Measurements from ENCODE around the gene VWA8.

The VWA8 gene

GRCh38 chr13:41590643-41591042 lies 370.3 kb downstream of the VWA8 start:
- H3K27me3 ChIP-seq (ENCODE audit: control insufficient read depth in 1 of 2, insufficient read depth in 2 of 2, low read length in 2 of 2) = no peaks in the 10 kb centered on the region
- peaks cover 5 to 23% of the 10 kb centered on the region in 2 donors for H3K36me3 ChIP-seq (ENCODE audit: control insufficient read depth in 1 of 2, insufficient read depth in 2 of 2, low read length in 2 of 2)
- H3K9me3 ChIP-seq (ENCODE audit: control insufficient read depth in 1 of 2, low read length in 2 of 2) = no peaks in the 10 kb centered on the region
- no peak overlapping the region for H3K4me3 ChIP-seq (ENCODE audit: low read depth in 1 of 2, low read length in 2 of 2)
- no peak overlapping the region for H3K27ac ChIP-seq (ENCODE audit: low read depth, low read length)
- no peak overlapping the region for H3K9ac ChIP-seq (ENCODE audit: low read depth in 1 of 2, low read length in 2 of 2)
- no peaks in the 10 kb centered on the region for H3K4me1 ChIP-seq (ENCODE audit: control insufficient read depth in 1 of 2, insufficient read depth in 2 of 2, low read length in 2 of 2)

DNA sequence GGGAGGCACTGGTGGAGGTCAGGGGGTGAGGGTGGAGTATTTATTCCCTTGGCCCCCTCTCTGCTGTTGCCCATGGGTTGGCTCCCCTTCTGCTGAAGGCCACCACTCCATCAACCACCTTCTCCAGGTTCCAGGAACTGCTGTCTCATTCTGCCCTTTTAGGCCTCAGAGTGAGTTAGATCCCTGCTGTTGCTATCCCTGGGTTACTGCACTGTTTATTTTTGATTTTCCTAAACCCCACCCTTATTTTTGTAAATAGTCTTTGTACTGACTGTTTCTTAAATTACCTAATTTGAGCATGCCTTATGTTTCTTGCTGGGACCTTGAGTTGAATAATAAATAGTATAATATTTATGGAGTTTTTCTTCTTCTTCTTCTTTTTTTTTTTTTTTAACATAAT lies 370.8 kb downstream of the VWA8 start:
- H3K4me1 ChIP-seq (ENCODE audit: control insufficient read depth in 1 of 2, insufficient read depth in 2 of 2, low read length in 2 of 2) = no peaks in the 10 kb centered on the region
- H3K9ac ChIP-seq (ENCODE audit: low read depth in 1 of 2, low read length in 2 of 2) = no peak overlapping the region
- H3K4me3 ChIP-seq (ENCODE audit: low read depth in 1 of 2, low read length in 2 of 2) = no peak overlapping the region
- no peaks in the 10 kb centered on the region for H3K27me3 ChIP-seq (ENCODE audit: control insufficient read depth in 1 of 2, insufficient read depth in 2 of 2, low read length in 2 of 2)
- no peak overlapping the region for H3K27ac ChIP-seq (ENCODE audit: low read depth, low read length)
- H3K36me3 ChIP-seq (ENCODE audit: control insufficient read depth in 1 of 2, insufficient read depth in 2 of 2, low read length in 2 of 2) = peaks cover 5 to 23% of the 10 kb centered on the region in 2 donors
- H3K9me3 ChIP-seq (ENCODE audit: control insufficient read depth in 1 of 2, low read length in 2 of 2) = no peaks in the 10 kb centered on the region

DNA sequence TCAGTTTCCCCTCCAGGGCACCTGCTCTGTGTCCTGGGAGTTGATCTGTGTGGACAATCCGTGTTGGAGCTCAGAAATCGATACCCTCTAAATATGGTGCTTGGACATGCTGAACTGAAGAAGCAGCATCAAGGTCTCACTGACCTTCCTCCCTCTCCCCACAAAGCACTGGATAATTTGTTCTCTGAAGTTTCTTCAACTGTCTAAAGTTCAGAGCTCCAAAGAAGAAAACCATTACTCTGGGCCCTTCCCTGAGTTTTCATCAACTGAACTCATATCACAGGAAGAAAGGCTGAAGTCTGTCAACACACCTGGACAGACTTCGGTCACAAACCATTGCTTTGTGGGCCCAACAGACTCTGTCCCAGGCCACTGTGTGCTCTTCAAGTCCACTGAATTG lies 371.5 kb downstream of the VWA8 start:
- no peaks in the 10 kb centered on the region for H3K4me1 ChIP-seq (ENCODE audit: control insufficient read depth in 1 of 2, insufficient read depth in 2 of 2, low read length in 2 of 2)
- no peaks in the 10 kb centered on the region for H3K27me3 ChIP-seq (ENCODE audit: control insufficient read depth in 1 of 2, insufficient read depth in 2 of 2, low read length in 2 of 2)
- H3K9ac ChIP-seq (ENCODE audit: low read depth in 1 of 2, low read length in 2 of 2) = no peak overlapping the region
- H3K4me3 ChIP-seq (ENCODE audit: low read depth in 1 of 2, low read length in 2 of 2) = no peak overlapping the region
- H3K27ac ChIP-seq (ENCODE audit: low read depth, low read length) = no peak overlapping the region
- H3K36me3 ChIP-seq (ENCODE audit: control insufficient read depth in 1 of 2, insufficient read depth in 2 of 2, low read length in 2 of 2) = peaks cover 5 to 23% of the 10 kb centered on the region in 2 donors
- no peaks in the 10 kb centered on the region for H3K9me3 ChIP-seq (ENCODE audit: control insufficient read depth in 1 of 2, low read length in 2 of 2)

GRCh38 chr13:41588899-41589298 lies 372.0 kb downstream of the VWA8 start:
- Histone ChIP-seq H3K9me3 (ENCODE audit: control insufficient read depth in 1 of 2, low read length in 2 of 2) (no peaks in the 10 kb centered on the region), H3K4me1 (ENCODE audit: control insufficient read depth in 1 of 2, insufficient read depth in 2 of 2, low read length in 2 of 2) (no peaks in the 10 kb centered on the region), H3K27me3 (ENCODE audit: control insufficient read depth in 1 of 2, insufficient read depth in 2 of 2, low read length in 2 of 2) (no peaks in the 10 kb centered on the region), H3K27ac (ENCODE audit: low read depth, low read length) (no peak overlapping the region), H3K36me3 (ENCODE audit: control insufficient read depth in 1 of 2, insufficient read depth in 2 of 2, low read length in 2 of 2) (peaks cover 5 to 23% of the 10 kb centered on the region in 2 donors), H3K4me3 (ENCODE audit: low read depth in 1 of 2, low read length in 2 of 2) (no peak overlapping the region), H3K9ac (ENCODE audit: low read depth in 1 of 2, low read length in 2 of 2) (no peak overlapping the region)

DNA sequence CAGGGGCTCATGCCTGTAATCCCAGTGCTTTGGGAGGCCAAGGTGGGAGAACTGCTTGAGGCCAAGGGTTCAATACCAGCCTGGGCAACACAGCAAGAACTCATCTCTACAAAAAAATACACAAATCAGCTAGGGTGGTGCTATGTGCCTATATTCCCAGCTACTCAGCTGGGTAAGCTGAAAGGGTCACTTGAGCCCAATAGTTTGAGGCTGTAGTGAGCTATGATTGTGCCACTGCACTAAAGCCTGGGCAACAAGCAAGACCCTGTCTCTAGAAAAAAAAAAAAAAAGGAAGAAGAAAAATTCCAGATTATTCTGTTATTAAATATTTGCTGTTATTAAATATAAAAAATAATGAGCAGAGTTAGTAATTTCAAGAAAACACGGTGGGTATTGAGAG lies 372.5 kb downstream of the VWA8 start:
- H3K27ac ChIP-seq (ENCODE audit: low read depth, low read length) = no peak overlapping the region
- H3K36me3 ChIP-seq (ENCODE audit: control insufficient read depth in 1 of 2, insufficient read depth in 2 of 2, low read length in 2 of 2) = peaks cover 5 to 23% of the 10 kb centered on the region in 2 donors
- H3K4me3 ChIP-seq (ENCODE audit: low read depth in 1 of 2, low read length in 2 of 2) = no peak overlapping the region
- no peaks in the 10 kb centered on the region for H3K4me1 ChIP-seq (ENCODE audit: control insufficient read depth in 1 of 2, insufficient read depth in 2 of 2, low read length in 2 of 2)
- no peaks in the 10 kb centered on the region for H3K9me3 ChIP-seq (ENCODE audit: control insufficient read depth in 1 of 2, low read length in 2 of 2)
- no peaks in the 10 kb centered on the region for H3K27me3 ChIP-seq (ENCODE audit: control insufficient read depth in 1 of 2, insufficient read depth in 2 of 2, low read length in 2 of 2)
- H3K9ac ChIP-seq (ENCODE audit: low read depth in 1 of 2, low read length in 2 of 2) = no peak overlapping the region

DNA sequence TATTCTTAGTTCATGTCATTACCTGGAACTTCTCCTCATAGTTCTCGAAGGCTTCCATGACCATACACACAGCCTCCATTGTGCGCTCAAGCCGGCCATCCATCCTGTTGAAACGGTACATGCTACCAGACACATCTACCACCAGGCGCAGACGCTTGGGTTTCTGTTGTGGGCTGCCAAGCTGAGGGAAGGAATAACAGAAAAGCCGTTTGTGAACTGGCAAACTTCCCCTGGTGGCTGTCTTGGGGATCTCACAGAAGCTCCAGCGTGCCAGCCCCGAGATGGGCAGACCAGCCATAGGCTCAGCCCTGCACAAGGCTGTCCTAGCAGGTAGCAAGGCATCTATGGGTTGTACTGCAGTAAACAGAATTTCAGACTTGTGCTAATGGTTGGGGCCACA lies 373.4 kb downstream of the VWA8 start:
- no peak overlapping the region for H3K9ac ChIP-seq (ENCODE audit: low read depth in 1 of 2, low read length in 2 of 2)
- H3K36me3 ChIP-seq (ENCODE audit: control insufficient read depth in 1 of 2, insufficient read depth in 2 of 2, low read length in 2 of 2) = peaks cover 5 to 23% of the 10 kb centered on the region in 2 donors
- H3K27ac ChIP-seq (ENCODE audit: low read depth, low read length) = no peak overlapping the region
- no peak overlapping the region for H3K4me3 ChIP-seq (ENCODE audit: low read depth in 1 of 2, low read length in 2 of 2)
- H3K9me3 ChIP-seq (ENCODE audit: control insufficient read depth in 1 of 2, low read length in 2 of 2) = no peaks in the 10 kb centered on the region
- no peaks in the 10 kb centered on the region for H3K27me3 ChIP-seq (ENCODE audit: control insufficient read depth in 1 of 2, insufficient read depth in 2 of 2, low read length in 2 of 2)
- H3K4me1 ChIP-seq (ENCODE audit: control insufficient read depth in 1 of 2, insufficient read depth in 2 of 2, low read length in 2 of 2) = no peaks in the 10 kb centered on the region

DNA sequence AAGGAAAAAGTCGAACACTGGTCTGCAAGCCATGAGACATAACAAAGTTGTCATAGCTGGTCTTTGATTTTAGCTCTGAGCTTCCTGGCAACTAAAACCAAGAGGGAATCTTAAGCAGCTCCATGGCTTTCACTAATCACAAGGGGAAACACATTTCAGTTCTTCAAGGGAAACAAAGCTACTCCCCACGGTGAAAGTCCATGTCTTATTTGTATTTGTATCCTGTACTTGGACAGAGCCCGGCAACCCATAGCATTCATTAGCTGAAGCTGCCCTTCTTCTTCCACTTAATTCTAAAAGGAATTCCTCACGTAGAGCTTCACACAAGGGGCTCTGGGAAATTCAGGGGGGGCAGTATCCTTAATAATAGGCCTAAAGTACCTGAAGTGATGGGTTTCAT lies 374.7 kb downstream of the VWA8 start:
- Histone ChIP-seq H3K36me3 (ENCODE audit: control insufficient read depth in 1 of 2, insufficient read depth in 2 of 2, low read length in 2 of 2) (peaks cover 5 to 26% of the 10 kb centered on the region in 2 donors), H3K4me3 (ENCODE audit: low read depth in 1 of 2, low read length in 2 of 2) (no peak overlapping the region), H3K27me3 (ENCODE audit: control insufficient read depth in 1 of 2, insufficient read depth in 2 of 2, low read length in 2 of 2) (no peaks in the 10 kb centered on the region), H3K9ac (ENCODE audit: low read depth in 1 of 2, low read length in 2 of 2) (no peak overlapping the region), H3K27ac (ENCODE audit: low read depth, low read length) (no peak overlapping the region), H3K4me1 (ENCODE audit: control insufficient read depth in 1 of 2, insufficient read depth in 2 of 2, low read length in 2 of 2) (no peaks in the 10 kb centered on the region), H3K9me3 (ENCODE audit: control insufficient read depth in 1 of 2, low read length in 2 of 2) (no peaks in the 10 kb centered on the region)

DNA sequence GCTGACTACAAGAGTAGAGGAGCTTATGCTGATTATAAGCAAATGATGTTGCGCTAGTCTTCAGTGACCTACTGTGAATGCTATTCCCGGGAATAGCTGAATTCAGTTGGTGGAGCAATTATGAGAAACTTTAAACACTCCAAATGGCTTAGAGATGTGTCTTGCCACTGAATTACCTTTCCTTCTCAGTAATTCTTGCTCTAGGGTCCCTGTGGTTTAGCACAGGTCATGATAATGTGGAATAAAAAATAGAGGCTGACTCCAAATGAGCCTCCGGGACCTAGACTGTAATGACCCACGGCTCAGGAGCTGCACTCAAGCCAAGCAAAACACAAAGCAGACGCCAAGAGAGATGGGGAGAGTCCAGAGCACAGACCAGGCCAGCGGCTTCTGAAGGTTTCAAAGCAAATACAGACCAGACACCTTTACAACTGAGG lies 378.9 kb downstream of the VWA8 start:
- no peaks in the 10 kb centered on the region for H3K27me3 ChIP-seq (ENCODE audit: control insufficient read depth in 1 of 2, insufficient read depth in 2 of 2, low read length in 2 of 2)
- peaks cover 0 to 11% of the 10 kb centered on the region in 2 donors for H3K36me3 ChIP-seq (ENCODE audit: control insufficient read depth in 1 of 2, insufficient read depth in 2 of 2, low read length in 2 of 2)
- H3K4me1 ChIP-seq (ENCODE audit: control insufficient read depth in 1 of 2, insufficient read depth in 2 of 2, low read length in 2 of 2) = peaks cover 0 to 10% of the 10 kb centered on the region in 2 donors
- H3K9ac ChIP-seq (ENCODE audit: low read depth in 1 of 2, low read length in 2 of 2) = no peak overlapping the region
- H3K27ac ChIP-seq (ENCODE audit: low read depth, low read length) = no peak overlapping the region
- H3K9me3 ChIP-seq (ENCODE audit: control insufficient read depth in 1 of 2, low read length in 2 of 2) = no peaks in the 10 kb centered on the region
- no peak overlapping the region for H3K4me3 ChIP-seq (ENCODE audit: low read depth in 1 of 2, low read length in 2 of 2)

- Histone ChIP-seq H3K27ac (ENCODE audit: low read depth, low read length) (no peak overlapping the region), H3K36me3 (ENCODE audit: control insufficient read depth in 1 of 2, insufficient read depth in 2 of 2, low read length in 2 of 2) (peaks cover 0 to 3% of the 10 kb centered on the region in 2 donors), H3K27me3 (ENCODE audit: control insufficient read depth in 1 of 2, insufficient read depth in 2 of 2, low read length in 2 of 2) (no peaks in the 10 kb centered on the region), H3K4me1 (ENCODE audit: control insufficient read depth in 1 of 2, insufficient read depth in 2 of 2, low read length in 2 of 2) (peaks cover 0 to 10% of the 10 kb centered on the region in 2 donors), H3K9ac (ENCODE audit: low read depth in 1 of 2, low read length in 2 of 2) (no peak overlapping the region), H3K4me3 (ENCODE audit: low read depth in 1 of 2, low read length in 2 of 2) (no peak overlapping the region), H3K9me3 (ENCODE audit: control insufficient read depth in 1 of 2, low read length in 2 of 2) (no peaks in the 10 kb centered on the region)
These were observed 380.6 kb downstream of the VWA8 start for GRCh38 chr13:41580345-41580744.

DNA sequence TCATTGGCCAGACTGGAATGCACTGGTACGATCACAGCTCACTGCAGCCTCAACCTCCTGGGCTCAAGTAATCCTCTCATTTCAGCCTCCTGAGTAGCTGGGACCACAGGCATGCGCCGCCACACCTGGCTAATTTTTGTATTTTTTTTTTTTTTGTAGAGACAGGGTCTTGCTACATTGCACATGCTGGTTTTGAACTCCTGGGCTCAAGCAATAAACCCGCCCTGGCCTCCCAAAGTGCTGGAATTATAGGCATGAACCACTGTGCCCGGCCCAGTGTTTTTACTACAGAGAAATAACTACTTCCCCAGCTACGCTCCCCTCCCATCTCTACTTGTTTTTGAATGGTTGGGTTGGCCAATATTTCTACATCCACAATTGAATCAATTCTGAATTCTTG lies 381.0 kb downstream of the VWA8 start:
- Histone ChIP-seq H3K4me1 (ENCODE audit: control insufficient read depth in 1 of 2, insufficient read depth in 2 of 2, low read length in 2 of 2) (peaks cover 0 to 10% of the 10 kb centered on the region in 2 donors), H3K4me3 (ENCODE audit: low read depth in 1 of 2, low read length in 2 of 2) (no peak overlapping the region), H3K9me3 (ENCODE audit: control insufficient read depth in 1 of 2, low read length in 2 of 2) (no peaks in the 10 kb centered on the region), H3K27me3 (ENCODE audit: control insufficient read depth in 1 of 2, insufficient read depth in 2 of 2, low read length in 2 of 2) (no peaks in the 10 kb centered on the region), H3K36me3 (ENCODE audit: control insufficient read depth in 1 of 2, insufficient read depth in 2 of 2, low read length in 2 of 2) (peaks cover 0 to 6% of the 10 kb centered on the region in 2 donors), H3K9ac (ENCODE audit: low read depth in 1 of 2, low read length in 2 of 2) (no peak overlapping the region), H3K27ac (ENCODE audit: low read depth, low read length) (no peak overlapping the region)

GRCh38 chr13:41579168-41579567 lies 381.7 kb downstream of the VWA8 start:
- no peak overlapping the region for H3K4me3 ChIP-seq (ENCODE audit: low read depth in 1 of 2, low read length in 2 of 2)
- peaks cover 0 to 10% of the 10 kb centered on the region in 2 donors for H3K4me1 ChIP-seq (ENCODE audit: control insufficient read depth in 1 of 2, insufficient read depth in 2 of 2, low read length in 2 of 2)

More at GRCh38 chr13:41579168-41579567, 381.7 kb downstream of the VWA8 start:
- Histone ChIP-seq H3K27ac (ENCODE audit: low read depth, low read length) (no peak overlapping the region), H3K9me3 (ENCODE audit: control insufficient read depth in 1 of 2, low read length in 2 of 2) (no peaks in the 10 kb centered on the region), H3K9ac (ENCODE audit: low read depth in 1 of 2, low read length in 2 of 2) (no peak overlapping the region), H3K27me3 (ENCODE audit: control insufficient read depth in 1 of 2, insufficient read depth in 2 of 2, low read length in 2 of 2) (no peaks in the 10 kb centered on the region), H3K36me3 (ENCODE audit: control insufficient read depth in 1 of 2, insufficient read depth in 2 of 2, low read length in 2 of 2) (peaks cover 0 to 11% of the 10 kb centered on the region in 2 donors)

Data from duodenal mucosa (tissue), 2 donors.